Measurements from ENCODE around the gene STIM1. TPM values are rescaled to one million over a fixed set of nuclear protein-coding genes. Genes with fewer than 3 reads are reported as not detected.

Gene STIM1
- total and polyA plus RNA-seq, 4 donors = 12.1 to 56.4 (median 41.2) TPM

GRCh38 chr11:3992964-3993363 lies 137.5 kb downstream of the STIM1 start:
- H3K9me3 ChIP-seq (ENCODE audit: control insufficient read depth in 4 of 4, insufficient read depth in 3 of 4, low read length in 3 of 4) = peaks cover 0 to 11% (median 2%) of the 10 kb centered on the region in 4 donors
- no peaks in the 10 kb centered on the region for H3K27me3 ChIP-seq (ENCODE audit: control insufficient read depth in 3 of 3, insufficient read depth in 3 of 3, low read length in 2 of 3)
- no peak overlapping the region for H3K27ac ChIP-seq (ENCODE audit: low read depth in 1 of 2, low read length in 1 of 2)
- ATAC-seq (ENCODE audit: insufficient read depth, low FRiP score) (no peak), DNase-seq (no peak)
- TF ChIP-seq CTCF (IDR thresholded peaks at IDR 0.05; ENCODE audit: control extremely low read depth, extremely low read depth) = no peak
- H3K36me3 ChIP-seq (ENCODE audit: control insufficient read depth in 4 of 4, insufficient read depth in 4 of 4, low read length in 4 of 4) = no peaks in the 10 kb centered on the region
- H3K4me3 ChIP-seq = no peak overlapping the region
- peaks cover 0 to 11% (median 6%) of the 10 kb centered on the region in 5 donors for H3K4me1 ChIP-seq (ENCODE audit: control insufficient read depth in 5 of 5, insufficient read depth in 5 of 5, low read length in 5 of 5)
- no peak overlapping the region for H3K9ac ChIP-seq (ENCODE audit: insufficient read depth in 1 of 2, low read length in 2 of 2)
- 97% methylated on average over 1 of the region's 1 CpG for WGBS, 2 donors

GRCh38 chr11:3994030-3994640 lies 138.7 kb downstream of the STIM1 start:
- Histone ChIP-seq H3K4me1 (ENCODE audit: control insufficient read depth in 5 of 5, insufficient read depth in 5 of 5, low read length in 5 of 5) (peaks cover 0 to 9% (median 0%) of the 10 kb centered on the region in 5 donors), H3K27ac (ENCODE audit: low read depth in 1 of 2, low read length in 1 of 2) (no peak overlapping the region), H3K36me3 (ENCODE audit: control insufficient read depth in 4 of 4, insufficient read depth in 4 of 4, low read length in 4 of 4) (no peaks in the 10 kb centered on the region), H3K9ac (ENCODE audit: insufficient read depth in 1 of 2, low read length in 2 of 2) (no peak overlapping the region), H3K4me3 (no peak overlapping the region), H3K27me3 (ENCODE audit: control insufficient read depth in 3 of 3, insufficient read depth in 3 of 3, low read length in 2 of 3) (no peaks in the 10 kb centered on the region), H3K9me3 (ENCODE audit: control insufficient read depth in 4 of 4, insufficient read depth in 3 of 4, low read length in 3 of 4) (peaks cover 0 to 11% (median 2%) of the 10 kb centered on the region in 4 donors)
- DNase-seq = no peak
- no peak for TF ChIP-seq CTCF (IDR thresholded peaks at IDR 0.05; ENCODE audit: control extremely low read depth, extremely low read depth)
- no peak for ATAC-seq (ENCODE audit: insufficient read depth, low FRiP score)
- 93 to 97% methylated on average over 6 of the region's 6 CpGs for WGBS, 2 donors

GRCh38 chr11:3995307-3995706 lies 139.8 kb downstream of the STIM1 start:
- TF ChIP-seq CTCF (IDR thresholded peaks at IDR 0.05; ENCODE audit: control extremely low read depth, extremely low read depth) = no peak
- WGBS, 2 donors = 100% methylated on average over 1 of the region's 1 CpG
- H3K27ac ChIP-seq (ENCODE audit: low read depth in 1 of 2, low read length in 1 of 2) = no peak overlapping the region
- peaks cover 0 to 9% (median 0%) of the 10 kb centered on the region in 5 donors for H3K4me1 ChIP-seq (ENCODE audit: control insufficient read depth in 5 of 5, insufficient read depth in 5 of 5, low read length in 5 of 5)
- ATAC-seq (ENCODE audit: insufficient read depth, low FRiP score) (no peak), DNase-seq (no peak)
- H3K9ac ChIP-seq (ENCODE audit: insufficient read depth in 1 of 2, low read length in 2 of 2) = no peak overlapping the region
- H3K36me3 ChIP-seq (ENCODE audit: control insufficient read depth in 4 of 4, insufficient read depth in 4 of 4, low read length in 4 of 4) = no peaks in the 10 kb centered on the region
- H3K4me3 ChIP-seq = no peak overlapping the region
- H3K9me3 ChIP-seq (ENCODE audit: control insufficient read depth in 4 of 4, insufficient read depth in 3 of 4, low read length in 3 of 4) = peaks cover 0 to 11% (median 2%) of the 10 kb centered on the region in 4 donors
- H3K27me3 ChIP-seq (ENCODE audit: control insufficient read depth in 3 of 3, insufficient read depth in 3 of 3, low read length in 2 of 3) = no peaks in the 10 kb centered on the region
